Hypothalamus (tissue), 51 donors: ENCODE measurements around the gene ADAM19.

ENCODE experiments used
- DNase-seq, 51 donors: peaks; one replicate each; lab custom pipeline; 2025; lab: John Stamatoyannopoulos, UW

The ADAM19 gene

DNA sequence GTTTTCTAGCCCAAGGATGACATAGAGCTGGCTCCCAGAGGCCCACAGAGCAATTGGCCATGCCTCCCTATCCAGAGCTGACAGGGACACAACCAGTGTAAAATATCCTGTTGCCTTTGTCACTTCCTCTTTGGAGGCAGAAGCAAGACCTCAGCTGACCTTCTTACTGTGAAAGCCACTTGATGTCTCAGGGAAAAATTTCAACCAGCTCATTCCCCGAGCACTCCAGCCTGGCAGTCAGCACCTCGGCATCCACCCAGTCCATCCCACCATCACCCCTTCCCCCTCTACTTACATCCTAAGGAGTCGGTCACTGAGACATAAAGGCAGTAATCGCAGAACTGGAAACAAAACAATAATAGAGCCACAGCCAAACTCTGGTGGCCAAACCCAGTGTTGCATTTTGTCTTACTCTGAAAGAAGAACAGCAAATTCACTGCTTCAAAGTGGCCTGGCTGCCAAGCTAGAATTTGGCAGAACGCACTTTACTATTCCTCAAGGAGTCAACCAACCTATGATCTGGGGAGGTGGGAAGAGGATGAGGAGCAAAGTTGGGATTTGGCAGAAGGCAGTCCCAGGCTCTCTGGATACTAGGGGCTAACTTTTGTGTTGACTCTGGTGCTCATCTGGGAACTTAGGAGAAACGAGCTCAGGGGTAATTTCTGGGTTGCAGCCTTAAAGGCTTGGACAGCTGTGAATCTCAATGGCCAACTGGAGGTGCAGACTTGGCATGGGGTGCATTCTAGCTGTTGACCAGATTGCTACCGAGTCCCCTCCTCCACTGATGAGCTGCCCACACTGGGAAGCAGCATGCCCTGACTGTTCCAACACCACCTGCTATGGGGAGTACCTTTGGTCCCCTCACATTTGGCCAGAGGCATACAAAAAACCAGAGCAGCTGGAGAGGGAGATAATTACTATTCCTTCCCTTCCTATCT lies 101.9 kb downstream of the ADAM19 start:
- DNase-seq = no peak

DNA sequence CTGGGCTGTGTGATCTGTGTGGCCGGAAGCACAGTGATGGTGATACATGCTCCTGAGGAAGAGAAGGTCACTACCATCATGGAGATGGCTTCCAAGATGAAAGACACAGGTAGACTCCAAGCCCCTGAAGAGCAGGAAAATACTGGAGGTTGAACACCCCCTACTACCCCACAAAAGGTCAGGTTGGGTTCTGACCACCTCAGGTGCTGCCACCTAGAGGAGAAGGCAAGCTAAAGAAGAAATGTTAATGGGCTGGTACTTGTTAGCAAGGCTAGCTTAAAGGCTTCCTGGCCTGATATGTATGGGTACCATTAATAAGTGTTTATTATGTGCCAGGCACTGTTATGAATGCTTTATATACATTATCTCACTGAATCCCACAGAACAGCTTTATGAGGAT lies 103.9 kb downstream of the ADAM19 start:
- peak in 1 of 51 donors; percentile 17 for DNase-seq

DNA sequence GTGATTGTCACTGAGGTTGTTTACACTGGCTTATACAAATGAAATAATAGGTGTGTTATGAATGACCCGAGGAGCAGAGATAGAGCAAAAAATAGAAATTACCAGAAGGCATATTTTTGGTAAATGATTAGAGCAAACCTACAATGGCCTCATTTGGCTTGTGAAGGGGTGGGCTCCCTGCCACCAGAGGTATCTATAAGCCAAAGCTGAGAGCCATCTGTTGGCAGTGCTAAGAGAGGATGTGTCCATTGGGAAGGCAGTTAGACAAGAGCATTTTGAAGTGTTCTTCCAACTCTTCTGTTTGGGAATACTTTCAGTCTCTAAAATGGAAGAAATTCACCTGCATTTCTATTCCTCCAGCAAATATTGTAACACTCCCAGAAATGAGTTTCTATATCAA lies 104.9 kb downstream of the ADAM19 start:
- DNase-seq = no peak

DNA sequence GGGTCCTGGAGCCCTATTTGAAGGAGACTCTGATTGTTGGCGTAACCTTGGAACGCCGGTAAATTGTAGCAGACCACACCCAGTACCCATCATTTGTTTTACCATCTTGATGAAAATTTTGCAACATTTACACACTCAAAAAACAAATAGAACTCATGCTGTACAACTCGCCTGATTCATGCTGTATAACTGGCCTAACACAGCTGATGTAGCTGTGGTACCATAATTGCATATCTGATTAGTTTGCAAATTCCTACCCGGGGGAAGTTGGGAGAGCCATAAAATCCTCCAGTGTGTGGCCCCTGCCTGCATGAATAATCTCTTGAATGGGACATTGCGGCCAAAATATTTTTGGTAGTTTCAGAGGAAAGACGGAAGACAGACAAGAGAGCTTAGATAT lies 105.9 kb downstream of the ADAM19 start:
- no peak for DNase-seq

DNA sequence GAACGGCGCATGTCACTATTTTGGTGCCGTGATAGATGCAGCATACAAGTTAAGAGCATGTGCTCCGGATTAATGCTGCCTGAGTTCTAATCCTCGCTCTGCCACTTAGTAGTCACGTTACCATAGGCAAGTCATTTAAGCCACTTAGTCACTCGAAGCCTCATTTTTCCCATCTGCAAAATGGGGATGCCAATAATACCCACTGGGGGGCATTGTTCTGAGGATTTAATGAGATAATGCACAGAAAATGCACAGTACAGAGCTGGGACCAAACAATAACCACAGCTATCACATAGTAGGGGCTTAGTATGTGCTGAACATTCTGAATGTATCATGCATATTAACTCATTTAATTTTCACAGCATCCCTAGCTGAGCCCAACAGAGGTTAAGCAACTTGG lies 106.5 kb downstream of the ADAM19 start:
- DNase-seq = no peak

DNA sequence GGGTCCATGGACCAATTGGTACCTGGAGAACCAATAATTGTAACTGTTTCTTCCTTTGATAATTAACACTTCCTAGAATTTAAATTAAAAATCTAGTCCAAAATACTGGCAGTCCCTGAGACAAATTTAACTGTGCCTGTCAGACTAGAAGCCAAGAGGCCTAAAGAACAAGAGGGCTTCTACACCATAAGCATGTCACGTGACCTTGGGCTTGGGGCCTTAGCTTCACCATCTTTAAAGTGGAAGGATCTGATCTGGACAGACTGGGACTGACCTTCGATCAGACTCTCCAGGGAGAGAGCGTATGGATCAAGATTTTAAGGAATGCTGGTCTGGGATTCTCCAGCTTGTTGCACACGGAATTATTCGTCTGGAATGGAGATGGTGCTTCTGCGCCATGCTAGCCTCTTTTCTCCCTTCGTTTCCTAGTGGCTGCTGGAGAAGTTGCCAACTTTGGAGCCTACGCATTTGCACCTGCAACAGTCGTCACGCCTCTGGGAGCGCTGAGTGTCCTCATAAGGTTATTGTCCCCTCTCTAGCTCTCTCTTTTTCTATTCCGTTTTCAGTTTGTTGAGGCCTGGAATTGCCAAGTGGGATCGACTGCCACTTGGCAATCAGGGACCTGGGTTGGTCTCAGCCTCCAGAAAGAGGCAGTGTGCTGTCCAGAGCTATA lies 107.1 kb downstream of the ADAM19 start:
- no peak for DNase-seq

DNA sequence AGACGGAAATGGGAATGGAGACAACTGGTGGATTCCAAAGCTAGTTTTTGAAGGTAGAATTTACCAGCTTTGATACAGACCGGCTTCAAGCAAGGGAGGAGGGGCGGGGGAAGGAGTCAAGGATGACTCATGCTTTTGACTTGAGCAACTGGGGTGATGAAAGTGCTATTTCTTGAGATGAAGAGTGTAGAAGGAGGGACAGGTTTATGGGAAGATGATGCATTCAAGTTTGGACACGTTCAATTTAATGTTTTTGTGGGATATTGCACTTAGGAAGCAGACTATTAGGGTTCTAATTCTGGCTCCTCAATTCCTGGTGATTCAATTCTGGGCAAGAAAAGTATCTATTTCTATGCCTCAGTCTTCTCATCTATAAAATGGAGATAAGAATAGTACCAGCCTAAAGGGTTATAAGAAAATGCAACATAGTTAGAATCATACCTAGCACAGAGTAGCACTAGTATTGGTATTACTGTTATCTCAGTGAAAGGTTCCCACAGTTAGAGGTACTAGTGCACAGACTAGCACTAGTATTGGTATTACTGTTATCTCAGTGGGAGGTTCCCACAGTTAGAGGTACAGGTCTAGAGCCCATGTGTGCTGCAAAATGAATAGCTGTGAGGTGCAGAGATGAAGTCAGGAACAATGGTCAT lies 110.9 kb downstream of the ADAM19 start:
- DNase-seq = peak in 6 of 51 donors; percentile 8 to 44 (median 20)

DNA sequence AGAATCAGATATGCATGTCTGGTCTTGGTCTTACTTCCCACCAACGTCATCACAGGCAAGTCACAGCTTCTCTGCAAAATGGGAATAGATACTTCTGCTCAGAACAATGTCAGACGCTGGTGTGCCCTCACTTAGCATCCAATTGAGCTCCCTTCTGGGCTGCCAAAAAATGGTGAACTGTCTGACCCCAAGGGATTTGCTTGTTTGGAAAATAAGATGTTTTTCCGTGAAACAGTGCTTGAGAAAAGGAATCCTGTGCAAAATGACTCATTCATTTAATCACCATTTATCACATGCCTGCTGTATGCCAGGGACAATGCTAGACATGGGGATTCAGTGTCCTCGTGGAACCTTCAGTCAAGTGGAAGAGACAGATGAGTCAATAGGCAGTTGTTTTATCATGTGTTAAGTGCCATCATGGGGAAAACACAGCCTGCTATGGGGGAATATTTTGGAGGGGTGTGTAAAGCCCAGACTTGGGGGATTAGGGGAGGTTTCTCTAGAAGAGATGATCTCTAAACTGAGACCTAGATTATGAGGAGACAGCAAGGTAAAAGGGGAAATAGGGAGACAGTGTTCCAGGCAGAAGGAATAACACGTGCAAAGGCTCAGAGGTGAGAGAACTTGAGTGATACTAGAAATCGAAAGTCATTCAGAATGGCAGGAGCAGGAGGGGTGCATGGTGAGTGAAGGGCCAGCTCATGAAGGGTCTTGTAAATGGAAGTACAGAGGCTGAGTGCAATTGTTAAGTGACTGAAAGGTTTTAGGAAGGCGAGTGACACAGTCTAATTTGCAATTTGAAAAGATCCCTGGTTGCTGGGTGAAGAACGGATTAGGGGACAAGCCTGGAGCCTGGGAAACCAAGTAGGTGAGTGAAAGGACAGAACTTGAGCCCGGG lies 111.7 kb downstream of the ADAM19 start:
- peak in 1 of 51 donors; percentile 15 for DNase-seq

DNA sequence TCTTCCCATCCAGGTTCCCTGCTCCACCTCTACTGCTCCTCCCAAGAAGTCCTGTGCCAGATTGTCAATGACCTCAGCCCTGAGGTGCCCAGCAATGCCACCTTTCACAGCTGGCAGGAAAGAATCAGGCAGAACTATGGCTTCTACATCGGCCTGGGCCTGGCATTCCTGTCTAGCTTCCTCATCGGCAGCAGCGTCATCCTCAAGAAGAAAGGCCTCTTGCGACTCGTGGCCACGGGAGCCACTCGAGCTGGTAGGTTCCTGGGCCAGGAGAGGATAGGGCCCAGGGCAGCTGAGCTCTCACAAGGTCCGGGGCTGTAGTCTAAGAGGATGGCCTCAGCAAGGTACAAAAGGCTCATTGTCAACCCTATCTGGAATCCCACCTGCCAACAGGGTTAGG lies 112.5 kb downstream of the ADAM19 start:
- DNase-seq = no peak

DNA sequence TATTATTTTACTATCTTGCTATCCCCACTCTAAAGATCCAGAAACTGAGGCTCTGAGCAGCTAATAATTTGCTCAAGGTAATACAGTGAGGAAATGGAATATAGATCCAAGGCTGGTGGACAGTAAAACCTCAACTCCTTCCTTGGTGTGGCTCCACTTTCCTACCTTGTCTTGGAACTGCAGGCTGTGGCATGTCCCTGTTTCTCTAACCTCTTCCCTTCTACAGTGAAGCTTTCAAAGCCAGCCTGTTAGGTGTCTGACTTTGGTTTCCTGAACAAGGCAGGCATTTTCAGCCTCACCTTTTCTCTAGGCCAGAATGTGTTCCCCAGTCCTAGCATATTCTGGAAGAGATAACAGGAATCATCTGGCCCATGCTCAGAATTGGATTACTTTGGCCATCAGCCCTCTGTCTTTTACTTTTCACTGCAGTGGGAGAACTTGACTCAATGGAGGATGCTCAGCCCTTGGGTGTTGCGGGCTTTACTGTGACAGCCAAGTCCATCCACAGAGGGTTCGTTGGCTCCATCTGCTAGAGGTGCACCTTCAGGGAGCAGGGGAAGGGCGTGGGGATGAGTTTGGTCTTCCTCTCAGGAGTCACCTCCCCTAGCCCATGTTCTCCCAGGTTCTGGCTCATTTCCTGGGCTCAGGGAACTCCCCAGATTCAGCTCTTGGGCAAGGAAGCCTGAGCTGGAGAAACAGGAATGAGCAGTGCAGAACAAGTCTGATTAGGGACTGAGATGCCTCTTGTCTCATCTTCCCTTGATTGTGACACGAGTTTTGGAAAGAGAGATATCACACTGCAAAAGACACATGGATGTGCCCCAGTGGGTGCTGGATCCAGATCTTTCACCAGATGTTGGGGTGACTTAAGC lies 114.4 kb downstream of the ADAM19 start:
- no peak for DNase-seq

DNA sequence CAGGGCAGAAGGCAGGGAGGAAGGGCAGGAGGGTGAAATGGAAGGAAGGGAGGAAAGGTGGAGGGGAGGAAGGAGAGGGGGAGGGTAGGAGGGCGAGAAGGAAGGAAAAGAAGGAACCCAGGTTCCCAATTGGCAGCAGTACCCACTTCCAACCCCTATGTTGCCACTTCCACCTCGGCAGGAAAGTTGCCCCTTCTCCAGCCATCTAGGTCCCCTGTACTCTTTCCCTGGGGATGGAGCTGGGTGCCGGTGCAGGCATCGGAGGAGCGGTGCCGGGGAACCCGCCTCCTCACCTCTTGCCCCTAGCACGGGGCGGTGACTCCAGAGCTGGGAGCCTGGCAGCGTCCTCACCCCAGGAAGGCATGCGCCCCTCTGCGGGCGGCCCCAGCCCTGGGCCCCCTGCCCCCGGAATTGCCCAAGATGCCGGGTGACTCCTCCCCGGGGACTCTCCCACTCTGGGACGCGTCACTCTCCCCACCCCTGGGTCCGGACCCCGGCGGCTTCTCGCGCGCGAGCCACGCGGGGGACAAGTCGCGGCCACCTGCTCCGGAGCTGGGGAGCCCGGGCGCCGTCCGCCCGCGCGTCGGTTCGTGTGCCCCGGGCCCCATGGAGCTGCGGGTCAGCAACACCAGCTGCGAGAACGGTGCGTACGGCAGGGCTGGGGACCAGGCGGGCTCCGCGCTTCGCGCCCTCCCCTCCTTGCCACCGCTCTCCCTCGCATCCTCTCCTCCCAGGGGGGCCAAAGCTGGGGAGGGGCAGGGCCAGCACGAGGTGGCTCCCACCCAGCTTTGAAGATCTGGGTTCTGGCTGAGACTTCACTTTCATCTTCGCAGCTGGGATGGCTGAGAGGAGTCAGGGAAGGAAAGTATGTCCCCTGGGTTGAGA lies 115.6 kb downstream of the ADAM19 start, which contains the start of gene NIPAL4:
Gene NIPAL4, plus strand, starts transcription at position 499 of the 885 bp plus-strand sequence. Its CDS starts 108 bp downstream, at position 607.
- peak in 23 of 51 donors; percentile 11 to 71 (median 36) for DNase-seq

DNA sequence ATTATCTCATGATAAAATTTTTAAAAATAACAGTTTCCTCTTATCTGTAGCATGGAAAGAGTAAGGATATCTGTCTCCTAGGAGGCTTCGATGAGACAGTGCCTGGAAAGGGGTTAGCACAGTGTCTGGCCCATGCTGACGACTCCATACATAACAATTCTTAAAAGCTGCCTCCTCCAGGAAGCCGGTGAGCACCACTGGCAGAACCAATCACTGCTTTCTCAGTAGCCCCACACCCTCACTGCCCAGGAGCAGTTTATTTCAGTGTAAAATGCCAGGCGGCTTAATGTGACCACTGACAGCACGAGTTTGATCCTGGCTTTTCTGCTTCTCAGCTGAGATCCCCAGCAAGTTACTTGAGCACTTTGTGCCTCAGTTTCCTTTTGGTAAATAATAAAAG lies 116.7 kb downstream of the ADAM19 start:
- peak in 1 of 51 donors; percentile 15 for DNase-seq

DNA sequence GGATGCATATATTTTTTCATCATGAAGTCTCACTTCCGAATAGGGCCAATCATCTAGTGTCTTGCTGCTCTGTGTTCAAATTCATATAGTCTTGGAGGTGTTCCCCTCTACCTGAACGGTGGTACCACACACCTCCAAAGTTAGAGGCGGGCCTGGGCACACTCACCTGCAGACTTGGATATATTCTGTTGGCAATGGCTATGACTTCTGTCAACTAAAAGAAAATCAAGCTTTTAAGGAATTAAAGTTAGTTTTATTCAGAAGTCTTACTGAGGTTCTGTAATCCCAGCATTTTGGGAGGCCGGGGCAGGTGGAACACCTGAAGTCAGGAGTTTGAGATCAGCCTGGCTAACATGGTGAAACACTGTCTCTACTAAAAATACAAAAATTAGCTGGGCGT lies 118.2 kb downstream of the ADAM19 start:
- no peak for DNase-seq

DNA sequence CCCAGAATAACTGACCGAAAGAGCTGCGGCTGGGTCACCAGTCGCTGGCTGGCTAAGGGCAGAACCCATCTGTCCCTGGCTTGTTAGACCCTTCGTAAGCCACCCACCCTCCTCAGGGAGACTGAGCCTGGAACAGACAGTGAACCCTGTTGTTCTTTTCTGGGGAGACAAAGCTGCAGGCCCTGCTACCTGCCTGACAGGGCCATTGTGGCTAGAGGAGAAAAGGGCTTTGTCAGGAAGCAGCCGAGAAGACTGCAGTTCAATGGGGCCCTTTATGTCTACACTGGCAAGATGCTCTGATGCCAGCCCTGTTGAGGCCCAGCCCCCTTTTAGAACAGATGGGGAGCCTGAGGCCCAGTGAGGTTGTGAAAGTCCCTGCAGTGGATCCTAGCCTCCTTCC lies 119.3 kb downstream of the ADAM19 start:
- peak in 41 of 51 donors; percentile 10 to 93 (median 75) for DNase-seq

DNA sequence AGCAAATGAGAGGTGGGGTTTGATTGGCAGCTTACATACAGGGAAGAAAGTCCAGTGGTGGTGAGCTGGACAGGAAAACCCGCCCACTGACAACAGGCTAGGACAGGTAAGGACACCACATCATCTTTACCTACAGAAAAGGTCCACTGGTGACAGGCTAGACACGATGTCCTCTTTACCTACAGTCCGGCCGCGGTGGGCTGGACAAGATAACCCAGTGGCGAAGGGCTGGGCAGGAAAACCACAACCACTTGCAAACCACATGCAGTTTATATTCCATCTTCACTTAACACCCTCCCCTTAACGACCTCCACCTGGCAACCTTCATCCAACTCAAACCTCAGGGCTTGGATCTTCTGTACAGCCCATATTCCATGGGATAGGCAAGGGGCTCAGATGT lies 120.5 kb downstream of the ADAM19 start:
- DNase-seq = no peak

DNA sequence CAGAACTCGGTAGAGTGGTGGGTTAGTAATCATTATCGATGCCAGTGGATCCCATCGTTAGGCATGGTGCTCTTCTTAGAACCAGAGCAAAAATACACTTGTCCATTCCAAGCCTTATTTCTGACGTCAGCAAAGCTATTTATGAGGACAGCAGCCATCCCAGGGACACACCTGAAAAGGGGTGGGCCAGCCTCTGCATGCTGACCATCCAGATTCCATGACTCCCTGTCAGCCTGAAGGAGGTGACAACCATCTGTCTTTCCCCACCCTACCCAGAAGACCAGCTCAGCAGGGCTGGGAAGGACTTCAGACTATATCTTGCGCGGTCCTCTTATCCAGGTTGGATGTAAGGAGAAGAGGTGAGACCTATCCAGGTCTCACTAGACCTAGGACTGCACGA lies 121.3 kb downstream of the ADAM19 start:
- no peak for DNase-seq

DNA sequence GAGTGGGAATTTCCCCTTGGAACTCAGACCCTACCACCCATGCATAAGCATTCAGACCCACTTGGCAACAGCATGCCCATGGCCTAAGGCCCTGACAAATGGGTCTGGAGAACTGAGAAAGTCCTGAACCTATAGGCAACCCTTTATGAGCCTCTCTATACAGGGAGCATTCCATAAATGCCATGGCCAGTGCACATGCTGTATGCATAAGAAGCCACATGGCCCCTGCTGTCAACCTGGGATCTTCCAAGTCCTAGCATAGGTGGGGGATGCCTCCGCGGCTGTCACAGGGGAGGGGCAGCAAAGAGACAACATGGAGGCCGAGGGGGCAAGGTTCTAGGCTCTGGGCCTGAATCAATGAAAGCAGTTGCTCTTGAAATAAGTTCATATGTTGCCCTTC lies 123.8 kb downstream of the ADAM19 start:
- DNase-seq = no peak

DNA sequence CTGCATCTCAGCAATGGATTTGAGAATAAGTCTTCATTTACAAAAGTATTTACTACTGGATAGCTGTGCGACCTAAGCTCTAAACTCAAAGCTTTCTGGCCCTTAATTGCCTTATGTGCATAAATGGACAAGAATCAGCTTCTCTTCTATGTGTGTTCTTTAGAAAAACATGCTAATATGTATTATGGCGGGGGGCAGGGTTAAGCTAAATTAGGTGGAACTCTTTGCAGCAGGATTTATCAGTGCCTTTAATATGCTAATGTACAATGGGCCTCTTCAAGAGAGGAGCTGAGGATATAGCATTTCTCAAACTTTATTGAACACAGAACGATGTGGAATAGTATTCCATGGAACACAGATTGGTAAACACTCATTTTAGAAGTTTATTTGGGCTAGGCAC lies 125.6 kb downstream of the ADAM19 start:
- no peak for DNase-seq
